HG03520 (cell line): ENCODE data around the gene SCN1B.
A peak's percentile ranks its signal among the peaks of the same experiment; 100 is the strongest.

Experiments
- ATAC-seq: cut with Tn5 transposase; IDR thresholded peaks from one replicate; pipeline ENCODE4 v1.9.1; 2021; ENCODE audit warnings: mild to moderate bottlenecking, moderate library complexity; ENCODE audit not compliant: unreplicated experiment

Gene SCN1B

DNA sequence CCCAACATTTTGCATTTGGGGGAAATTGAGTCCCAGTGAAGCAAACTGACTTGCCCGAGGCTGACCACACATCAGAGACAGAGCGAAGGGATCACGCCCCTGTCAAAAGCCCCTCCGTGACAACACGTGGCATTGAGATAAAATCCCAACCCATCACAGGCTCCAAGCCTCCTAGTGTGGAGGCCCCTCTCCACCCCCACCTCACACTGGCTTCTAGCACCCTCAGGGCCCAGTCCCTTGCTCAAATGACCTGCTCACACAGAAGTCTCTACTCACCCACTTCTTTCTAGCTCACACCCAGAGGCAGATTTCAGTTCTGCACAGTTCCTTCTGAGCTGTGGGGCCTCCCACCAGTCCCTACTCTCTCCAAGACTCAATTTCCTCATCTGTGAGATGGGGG lies 21.5 kb downstream of the SCN1B start:
- no peak for ATAC-seq

DNA sequence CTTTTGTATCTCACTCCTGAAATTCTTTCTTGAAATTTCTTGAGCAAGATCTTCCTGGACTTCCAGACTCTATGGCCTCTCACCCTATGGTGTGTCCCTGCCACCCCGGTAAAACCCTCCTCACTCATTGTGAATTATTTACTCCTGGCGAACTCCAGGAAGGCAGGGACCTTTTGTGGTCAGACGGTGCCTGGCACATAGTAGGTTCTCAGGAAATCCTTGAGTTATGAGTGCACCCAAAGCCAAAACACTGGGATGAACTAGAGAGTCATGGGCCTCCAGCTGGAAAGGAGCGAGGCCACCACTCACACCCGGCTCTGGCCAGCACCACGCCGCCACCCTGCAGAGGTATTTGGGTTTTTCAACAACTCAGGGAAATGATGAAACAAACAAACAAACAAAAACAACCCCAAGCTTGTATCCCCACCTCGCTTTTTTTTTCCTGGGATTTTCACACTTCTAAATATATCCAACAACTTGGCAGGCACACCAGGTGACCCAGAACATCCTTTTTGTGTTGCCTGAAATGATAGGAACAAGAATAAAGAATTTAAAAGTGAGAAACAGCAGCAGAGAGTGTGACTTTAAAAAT lies 22.4 kb downstream of the SCN1B start:
- ATAC-seq, result no peak

DNA sequence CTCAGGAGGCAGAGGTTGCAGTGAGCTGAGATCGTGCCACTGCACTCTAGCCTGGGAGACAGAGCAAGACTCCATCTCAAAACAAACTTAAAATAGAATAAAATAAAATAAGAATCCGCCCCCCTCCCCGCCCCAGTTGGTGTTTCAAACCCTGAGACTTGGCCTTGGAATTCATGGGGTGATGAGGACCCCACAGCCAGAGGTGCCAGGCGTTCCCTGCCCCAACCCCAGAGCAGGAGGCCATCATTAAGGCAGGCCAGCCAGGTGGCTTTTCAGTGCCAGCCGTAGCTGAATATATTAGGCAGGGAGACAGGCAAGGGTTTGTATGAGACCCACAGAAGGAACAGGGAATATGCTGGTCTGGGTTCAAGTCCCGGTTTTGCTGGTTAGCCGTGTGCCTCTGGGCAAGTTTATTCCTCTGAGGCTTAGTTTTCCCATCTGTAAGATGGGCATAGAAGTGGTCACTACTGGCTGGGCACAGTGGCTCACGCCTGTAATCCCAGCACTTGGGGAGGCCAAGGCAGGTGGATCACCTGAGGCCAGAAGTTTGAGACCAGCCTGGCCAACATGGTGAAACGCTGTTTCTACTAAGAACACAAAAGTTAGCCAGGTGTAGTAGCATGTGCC lies 23.5 kb downstream of the SCN1B start:
- no peak for ATAC-seq

DNA sequence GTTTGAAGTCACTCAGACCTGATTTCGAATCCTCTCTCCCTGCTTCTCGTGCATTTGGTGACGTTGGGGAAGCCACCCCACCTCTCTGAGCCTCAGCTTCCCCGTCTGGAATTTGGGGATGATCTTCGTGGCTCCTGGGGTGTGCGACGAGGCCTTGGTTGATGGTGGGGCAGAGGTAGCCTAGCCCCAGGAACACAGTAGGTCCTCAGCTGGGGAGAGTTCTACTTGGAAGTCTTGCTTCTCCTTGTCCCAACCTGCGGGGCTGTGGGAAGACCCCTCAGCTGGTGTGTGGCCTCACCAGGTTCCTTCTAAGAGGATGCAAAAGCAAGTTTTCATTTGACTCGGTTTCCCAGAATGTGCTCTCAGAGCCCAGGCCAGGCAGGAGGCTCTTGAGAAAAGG lies 24.4 kb downstream of the SCN1B start:
- ATAC-seq, result no peak

DNA sequence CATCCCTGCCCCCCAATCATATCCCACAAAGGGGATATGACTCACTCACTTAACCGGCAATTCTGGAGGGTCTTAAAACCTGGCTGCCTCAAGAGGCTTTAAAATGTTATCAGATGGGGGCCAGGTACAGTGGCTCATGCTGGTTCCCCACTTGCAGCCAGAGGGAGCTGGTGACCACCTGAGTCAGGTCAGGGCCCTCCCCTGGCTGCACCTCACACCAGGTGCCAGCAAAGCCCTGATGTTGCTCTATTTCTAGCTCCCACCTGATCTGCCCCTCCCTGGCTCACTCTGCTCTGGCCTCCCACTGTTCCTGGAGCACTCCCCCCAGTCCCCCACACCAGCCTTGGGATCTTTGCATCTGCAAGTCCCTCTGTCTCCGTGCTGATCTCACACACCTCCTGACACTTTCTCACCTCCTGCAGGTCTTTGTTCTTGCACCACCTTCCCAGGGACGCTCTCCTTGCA lies 25.5 kb downstream of the SCN1B start:
- ATAC-seq, result no peak

DNA sequence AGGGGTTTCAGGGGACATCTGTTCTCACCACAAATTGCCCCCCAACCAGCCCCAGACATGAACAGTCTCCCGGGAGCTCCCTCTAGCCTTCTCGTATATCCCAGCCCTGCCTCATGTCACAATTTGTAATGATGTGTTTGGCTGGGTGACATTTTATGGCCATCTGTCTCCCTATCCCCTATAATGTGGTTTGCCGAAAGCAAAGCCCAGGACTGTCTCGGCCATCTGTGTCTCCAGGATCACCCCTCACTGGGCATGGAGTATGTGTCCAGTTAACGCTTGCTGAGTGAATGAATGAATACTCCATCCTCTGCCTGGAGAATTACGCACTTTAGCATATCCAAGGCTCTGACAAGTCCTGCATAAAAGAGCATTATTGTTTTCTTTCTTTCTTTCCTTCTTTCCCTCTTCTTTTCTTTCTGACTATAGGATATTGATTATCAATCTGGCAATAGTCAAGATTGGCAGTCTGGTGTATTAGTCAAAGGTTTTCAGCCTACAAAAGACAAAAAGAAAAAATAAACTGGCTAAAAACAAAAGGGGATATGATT lies 26.3 kb downstream of the SCN1B start:
- ATAC-seq, result no peak

DNA sequence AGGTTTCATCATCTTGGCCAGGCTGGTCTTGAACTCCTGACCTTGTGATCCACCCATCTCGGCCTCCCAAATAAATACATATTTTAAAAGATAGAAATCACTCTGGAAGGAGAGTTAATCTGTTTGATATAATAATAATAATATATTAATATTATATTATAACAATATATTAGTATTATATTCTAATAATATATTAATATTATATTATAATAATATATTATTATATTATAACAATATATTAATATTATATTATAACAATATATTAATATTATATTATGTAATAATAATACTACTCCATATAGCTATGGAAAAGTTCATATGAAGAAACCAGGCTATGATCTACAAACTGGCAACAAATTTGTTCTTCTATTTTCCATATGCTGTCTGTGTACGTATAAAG lies 28.1 kb downstream of the SCN1B start:
- ATAC-seq, result no peak

DNA sequence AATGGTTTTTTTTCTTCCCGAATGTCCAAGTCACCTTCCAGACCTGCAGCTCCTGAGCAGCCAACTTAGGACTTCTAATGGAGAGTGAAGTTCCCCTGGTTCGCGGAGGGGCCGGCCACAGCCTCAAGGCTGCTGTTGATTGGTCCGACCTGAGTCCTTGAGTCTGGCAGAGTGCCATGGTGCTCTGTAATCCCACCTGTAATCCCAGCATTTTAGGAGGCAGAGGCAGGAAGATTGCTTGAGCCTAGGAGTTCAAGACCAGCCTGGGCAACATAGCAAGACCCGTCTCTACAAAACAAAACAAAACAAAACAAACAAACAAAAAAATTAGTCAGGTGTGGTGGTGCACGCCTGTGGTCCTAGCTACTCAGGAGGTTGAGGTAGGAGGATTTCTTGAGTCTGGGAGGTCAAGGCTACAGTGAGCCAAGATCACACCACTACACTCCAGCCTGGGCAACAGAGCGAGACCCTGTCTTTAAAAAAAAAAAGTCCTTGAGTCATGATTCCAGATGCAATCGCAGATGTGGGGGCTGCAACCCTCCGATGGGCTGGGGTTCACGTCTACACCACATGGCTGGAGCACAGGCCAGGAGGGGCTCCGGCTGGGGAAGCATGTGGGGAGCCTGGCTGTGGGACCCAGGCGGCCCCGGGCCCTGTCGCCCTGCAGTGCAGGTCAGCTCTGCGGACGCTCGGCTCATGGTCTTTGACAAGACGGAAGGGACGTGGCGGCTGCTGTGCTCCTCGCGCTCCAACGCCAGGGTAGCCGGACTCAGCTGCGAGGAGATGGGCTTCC lies 28.9 kb downstream of the SCN1B start:
- no peak for ATAC-seq

DNA sequence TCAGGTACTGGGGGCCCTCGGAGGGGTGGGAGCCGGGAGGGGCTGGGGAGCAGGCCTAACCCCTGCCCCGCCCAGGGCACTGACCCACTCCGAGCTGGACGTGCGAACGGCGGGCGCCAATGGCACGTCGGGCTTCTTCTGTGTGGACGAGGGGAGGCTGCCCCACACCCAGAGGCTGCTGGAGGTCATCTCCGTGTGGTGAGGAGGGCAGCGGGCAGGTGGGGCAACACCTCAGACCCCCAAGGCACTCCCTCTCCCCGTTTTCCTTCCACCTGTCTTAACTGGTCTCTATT lies 29.5 kb downstream of the SCN1B start:
- no peak for ATAC-seq

DNA sequence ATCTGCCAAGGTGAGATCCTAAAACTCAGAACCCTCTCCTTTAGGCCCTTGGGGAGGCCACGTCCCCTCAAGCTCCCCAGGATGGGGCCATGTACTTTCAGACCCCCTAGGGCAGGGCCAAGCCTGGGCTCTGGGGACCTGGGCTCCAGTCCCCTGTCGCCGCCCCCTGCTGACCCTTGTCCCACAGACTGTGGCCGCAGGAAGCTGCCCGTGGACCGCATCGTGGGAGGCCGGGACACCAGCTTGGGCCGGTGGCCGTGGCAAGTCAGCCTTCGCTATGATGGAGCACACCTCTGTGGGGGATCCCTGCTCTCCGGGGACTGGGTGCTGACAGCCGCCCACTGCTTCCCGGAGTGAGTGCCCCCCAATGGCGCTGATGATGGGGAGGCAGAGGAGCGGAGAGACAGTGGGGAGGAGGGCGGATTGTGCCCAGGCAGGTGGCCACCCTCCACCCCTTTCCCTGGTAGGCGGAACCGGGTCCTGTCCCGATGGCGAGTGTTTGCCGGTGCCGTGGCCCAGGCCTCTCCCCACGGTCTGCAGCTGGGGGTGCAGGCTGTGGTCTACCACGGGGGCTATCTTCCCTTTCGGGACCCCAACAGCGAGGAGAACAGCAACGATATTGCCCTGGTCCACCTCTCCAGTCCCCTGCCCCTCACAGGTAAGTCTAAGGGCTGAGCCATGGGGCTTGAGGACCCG lies 30.0 kb downstream of the SCN1B start:
- ATAC-seq, result no peak

DNA sequence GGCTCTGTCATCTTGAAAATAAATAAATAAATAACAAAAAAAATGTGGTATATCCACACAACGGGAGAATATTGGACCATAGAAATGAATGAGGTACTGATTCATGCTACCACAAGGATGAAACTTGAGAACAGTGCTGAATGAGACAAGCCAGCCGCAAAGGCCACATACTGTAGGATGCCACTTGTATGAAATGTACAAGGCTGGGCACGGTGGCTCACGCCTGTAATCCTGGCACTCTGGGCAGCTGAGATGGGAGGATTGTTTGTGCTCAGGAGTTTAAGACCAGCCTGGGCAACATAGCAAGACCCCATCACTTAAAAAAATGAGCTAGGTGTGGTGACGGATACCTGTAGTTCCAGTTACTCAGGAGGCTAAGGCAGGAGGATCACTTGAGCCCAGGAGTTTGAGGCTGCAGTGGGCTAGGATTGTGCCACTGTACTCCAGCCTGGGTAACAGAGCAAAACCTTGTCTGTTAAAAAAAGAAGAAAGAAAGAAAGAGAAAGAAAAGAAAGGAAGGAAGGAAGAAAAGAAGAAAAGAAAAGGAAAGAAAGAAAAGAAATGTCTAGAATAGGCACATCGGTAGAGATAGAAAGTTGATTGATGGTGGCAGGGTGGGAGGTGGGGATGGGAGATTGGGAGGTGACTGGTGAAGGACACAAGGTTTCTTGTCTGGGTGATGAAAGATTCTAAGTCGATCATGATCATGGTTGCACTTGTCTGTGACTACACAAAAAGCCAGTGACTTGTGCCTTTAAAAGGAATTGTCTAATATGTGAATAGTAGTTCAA lies 31.5 kb downstream of the SCN1B start:
- ATAC-seq, result no peak

DNA sequence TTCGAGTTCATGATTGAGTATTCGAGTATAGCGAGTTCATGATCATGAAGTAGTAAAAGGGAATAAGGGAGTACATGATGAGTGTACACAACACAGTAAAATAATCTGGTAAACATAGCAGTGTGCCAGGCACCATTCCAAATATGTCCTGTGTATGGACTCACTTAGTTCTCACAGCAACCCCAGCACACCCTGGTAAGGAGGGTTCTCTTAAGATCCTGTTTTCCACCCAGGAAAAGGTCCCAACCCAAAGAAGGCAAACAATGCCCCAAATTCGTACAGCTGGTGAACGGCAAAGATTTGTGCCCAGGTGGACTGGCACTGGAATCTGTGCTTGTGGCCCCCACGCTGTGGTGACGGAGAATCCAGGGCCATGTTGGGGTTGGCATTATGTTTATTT lies 32.7 kb downstream of the SCN1B start:
- ATAC-seq, result no peak

DNA sequence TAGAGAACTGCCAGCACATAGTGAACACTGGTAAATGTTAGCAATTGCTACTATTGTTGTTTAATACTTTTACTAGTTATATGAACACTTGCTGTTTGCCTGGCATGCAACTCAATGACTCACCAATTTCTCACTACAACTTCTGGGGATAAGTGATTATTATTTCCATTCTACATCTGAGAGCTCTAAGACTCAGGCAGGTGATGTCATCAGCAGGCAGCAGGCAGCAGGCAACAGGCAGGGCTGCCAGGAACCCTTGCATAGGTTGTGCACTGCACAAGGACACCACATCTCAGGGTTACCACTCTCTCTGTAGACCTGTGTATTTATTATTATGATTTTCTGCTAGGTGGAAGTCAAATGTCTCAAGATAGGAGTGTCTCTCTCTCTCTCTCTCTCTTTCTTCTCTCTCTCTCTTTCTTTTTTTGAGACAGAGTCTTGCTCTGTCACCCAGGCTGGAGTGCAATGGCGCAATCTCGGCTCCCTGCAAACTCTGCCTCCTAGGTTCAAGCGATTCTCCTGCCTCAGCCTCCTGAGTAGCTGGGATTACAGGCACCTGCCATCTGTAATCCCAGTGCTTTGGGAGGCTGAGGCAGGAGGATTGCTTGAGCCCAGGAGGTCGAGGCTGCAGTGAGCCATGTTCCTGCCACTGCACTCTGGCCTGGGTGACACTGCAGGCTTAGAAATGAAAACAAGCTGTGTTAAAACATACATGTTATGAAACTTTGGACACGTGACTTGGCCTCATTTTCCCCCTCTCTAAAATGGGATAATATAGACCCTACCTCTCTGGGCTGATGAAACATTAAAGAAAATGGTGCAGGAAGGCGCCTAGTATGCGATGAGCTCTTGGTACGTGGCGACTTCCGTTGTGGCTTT lies 33.9 kb downstream of the SCN1B start:
- no peak for ATAC-seq

DNA sequence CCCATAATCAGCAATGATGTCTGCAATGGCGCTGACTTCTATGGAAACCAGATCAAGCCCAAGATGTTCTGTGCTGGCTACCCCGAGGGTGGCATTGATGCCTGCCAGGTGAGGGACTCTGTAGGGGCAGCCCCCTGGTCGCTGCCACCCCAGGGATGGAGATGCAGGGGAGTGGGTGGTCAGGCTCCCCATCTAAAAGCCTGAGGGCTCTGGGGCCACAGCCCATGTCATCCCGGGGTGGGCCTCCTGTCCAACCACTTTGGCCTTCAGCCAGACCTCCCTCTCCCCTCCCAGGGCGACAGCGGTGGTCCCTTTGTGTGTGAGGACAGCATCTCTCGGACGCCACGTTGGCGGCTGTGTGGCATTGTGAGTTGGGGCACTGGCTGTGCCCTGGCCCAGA lies 35.3 kb downstream of the SCN1B start:
- ATAC-seq, result no peak

DNA sequence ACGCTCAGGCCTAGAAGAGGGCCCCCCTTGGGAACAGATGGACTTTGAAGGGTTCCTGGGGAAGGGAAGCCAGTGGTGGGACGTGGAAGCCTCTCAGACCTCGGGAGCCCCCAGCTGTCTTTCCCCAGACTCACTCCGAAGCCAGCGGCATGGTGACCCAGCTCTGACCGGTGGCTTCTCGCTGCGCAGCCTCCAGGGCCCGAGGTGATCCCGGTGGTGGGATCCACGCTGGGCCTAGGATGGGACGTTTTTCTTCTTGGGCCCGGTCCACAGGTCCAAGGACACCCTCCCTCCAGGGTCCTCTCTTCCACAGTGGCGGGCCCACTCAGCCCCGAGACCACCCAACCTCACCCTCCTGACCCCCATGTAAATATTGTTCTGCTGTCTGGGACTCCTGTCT lies 35.9 kb downstream of the SCN1B start:
- ATAC-seq, result no peak

DNA sequence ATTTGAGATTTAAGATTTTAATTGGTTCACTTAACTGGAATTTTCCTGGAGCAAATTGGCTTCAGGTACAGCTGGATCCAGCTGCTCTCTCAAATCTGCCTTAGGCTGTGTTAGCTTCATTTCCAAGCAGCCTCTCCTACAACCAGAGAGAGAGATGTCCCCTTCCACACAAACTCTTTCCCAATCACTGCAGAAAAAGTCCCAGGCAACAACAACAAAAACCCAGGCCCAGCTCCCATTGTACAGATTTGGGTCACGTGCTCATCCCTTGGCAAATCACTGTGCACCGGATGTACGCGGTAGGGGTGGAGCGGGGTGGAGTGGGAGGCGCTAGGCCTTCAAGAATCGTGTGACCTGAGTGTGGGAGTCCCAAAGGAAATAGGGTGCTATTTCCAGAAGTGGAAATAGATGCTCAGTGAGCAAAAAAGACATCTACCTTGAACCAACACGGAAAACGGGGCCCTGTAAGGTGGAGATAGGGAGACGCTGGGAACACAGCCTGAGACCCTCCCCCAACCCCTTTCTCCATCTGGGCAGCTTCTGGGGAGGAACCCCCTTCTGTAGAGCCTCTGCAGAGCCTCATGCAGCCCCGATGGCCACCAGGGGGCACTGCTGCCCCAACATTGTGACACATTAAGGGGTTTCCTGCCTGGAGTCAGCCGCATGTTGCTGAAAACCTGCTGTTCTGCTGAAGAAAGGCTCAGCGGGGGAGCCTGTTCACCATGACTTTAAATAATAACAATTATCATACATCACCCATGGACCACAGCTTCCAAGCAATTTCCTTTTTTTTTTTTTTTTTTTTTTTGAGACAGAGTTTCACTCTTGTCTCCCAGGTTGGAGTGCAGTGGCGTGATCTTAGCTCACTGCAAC lies 36.7 kb downstream of the SCN1B start:
- ATAC-seq, result peak; percentile 56

DNA sequence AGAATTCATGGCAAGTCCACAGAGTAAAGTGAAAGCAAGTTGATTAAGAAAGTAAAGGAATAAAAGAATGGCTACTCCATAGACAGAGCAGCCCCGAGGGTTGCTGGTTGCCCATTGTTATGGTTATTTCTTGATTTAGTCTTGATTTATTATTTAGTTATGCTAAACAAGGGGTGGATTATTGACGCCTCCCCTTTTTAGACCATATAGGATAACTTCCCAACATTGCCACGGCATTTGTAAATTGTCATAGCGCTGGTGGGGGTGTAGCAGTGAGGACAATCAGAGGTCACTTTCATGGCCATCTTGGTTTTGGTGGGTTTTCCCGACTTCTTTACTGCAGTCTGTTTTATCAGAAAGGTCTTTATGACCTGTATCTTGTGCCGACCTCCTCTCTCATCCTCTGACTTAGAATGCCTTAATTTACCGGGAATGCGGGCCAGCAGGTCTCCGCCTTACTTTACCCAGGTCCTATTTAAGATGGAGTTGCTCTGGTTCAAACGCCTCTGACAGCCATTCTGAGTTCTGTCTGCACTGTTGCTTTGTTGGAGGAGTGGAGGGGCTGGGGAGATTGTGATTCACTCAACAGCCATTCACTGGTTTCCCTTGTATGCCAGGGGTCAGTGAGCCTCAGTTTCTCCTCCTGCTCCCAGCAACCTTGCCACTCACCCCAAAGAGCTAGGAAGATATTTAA lies 38.8 kb downstream of the SCN1B start:
- ATAC-seq, result no peak

DNA sequence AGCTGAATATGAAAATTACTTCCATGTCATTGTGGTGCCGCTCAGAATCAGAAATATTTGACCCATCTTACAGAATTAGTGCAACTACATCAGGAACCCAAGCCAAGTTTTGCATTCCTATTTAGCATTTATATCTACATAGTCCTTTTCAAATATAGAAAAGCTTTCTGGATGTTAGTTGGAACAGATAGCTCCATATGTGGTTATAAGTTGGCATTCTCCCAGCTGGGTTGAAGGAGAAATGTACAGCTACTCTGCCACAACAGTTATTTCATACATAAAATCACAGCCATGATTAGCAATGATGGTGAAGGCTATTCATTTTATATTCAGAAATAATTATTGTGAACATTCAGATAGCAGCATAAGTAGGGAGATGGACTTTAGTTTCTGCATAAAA lies 39.4 kb downstream of the SCN1B start:
- ATAC-seq, result no peak
